H9 (cell line): ENCODE measurements around the gene IDUA. TPM values are rescaled to one million over a fixed set of nuclear protein-coding genes. Genes with fewer than 3 reads are reported as not detected.

Experiments used
- DNase-seq: peaks from one replicate; pipeline ENCODE4 v3.0.0-alpha.2; 2017
- H2AFZ ChIP-seq: one replicate; pipeline ENCODE4 v1.6.1; 2013; ENCODE audit warnings: mild to moderate bottlenecking, low read length, control low read depth, moderate library complexity
- H2AK5ac ChIP-seq: 2 replicates; pipeline ENCODE4 v1.6.1; 2013; ENCODE audit warnings: low read length, control low read depth, mixed read lengths; ENCODE audit not compliant: insufficient read length
- H2BK120ac ChIP-seq: one replicate; pipeline ENCODE4 v1.6.1; 2013; ENCODE audit warnings: low read depth, mild to moderate bottlenecking, low read length, control low read depth, inconsistent platforms; ENCODE audit not compliant: poor library complexity, severe bottlenecking
- H2BK12ac ChIP-seq: 2 replicates; pipeline ENCODE4 v1.6.1; 2013; ENCODE audit warnings: low read length, control low read depth, mixed read lengths, low read depth; ENCODE audit not compliant: insufficient read length
- H2BK15ac ChIP-seq: 2 replicates; pipeline ENCODE4 v1.6.1; 2013; ENCODE audit warnings: low read depth, low read length, control low read depth
- H2BK20ac ChIP-seq: one replicate; pipeline ENCODE4 v1.6.1; 2013; ENCODE audit warnings: low read depth, mild to moderate bottlenecking, low read length, control low read depth, inconsistent platforms; ENCODE audit not compliant: poor library complexity, severe bottlenecking
- H2BK5ac ChIP-seq: 2 replicates; pipeline ENCODE4 v1.6.1; 2013; ENCODE audit warnings: low read length, control low read depth, mixed read lengths; ENCODE audit not compliant: insufficient read length
- H3K14ac ChIP-seq: 2 replicates; pipeline ENCODE4 v1.6.1; 2013; ENCODE audit warnings: low read length, control low read depth; ENCODE audit not compliant: insufficient read depth
- H3K18ac ChIP-seq: 2 replicates; pipeline ENCODE4 v1.6.1; 2013; ENCODE audit warnings: low read depth, mild to moderate bottlenecking, mixed read lengths, low read length, control low read depth; ENCODE audit not compliant: insufficient read length
- H3K23ac ChIP-seq: 2 replicates; pipeline ENCODE4 v1.6.1; 2013; ENCODE audit warnings: low read length, control low read depth, mixed read lengths, low read depth; ENCODE audit not compliant: insufficient read length
- H3K23me2 ChIP-seq: 2 replicates; pipeline ENCODE4 v1.6.1; 2013; ENCODE audit warnings: low read depth, mild to moderate bottlenecking, mixed read lengths, low read length, control low read depth; ENCODE audit not compliant: insufficient read length, poor library complexity, severe bottlenecking
- H3K27ac ChIP-seq: 2 replicates; pipeline ENCODE4 v1.5.1; 2013; ENCODE audit warnings: low read length, control low read depth, mixed read lengths, low read depth; ENCODE audit not compliant: insufficient read length
- H3K27me3 ChIP-seq: 2 replicates; pipeline ENCODE4 v1.6.1; 2013; ENCODE audit warnings: low read length, control low read depth, inconsistent platforms; ENCODE audit not compliant: insufficient read depth
- H3K4ac ChIP-seq: 2 replicates; pipeline ENCODE4 v1.6.1; 2013; ENCODE audit warnings: low read depth, mild to moderate bottlenecking, control low read depth, inconsistent platforms, low read length, moderate library complexity
- H3K4me1 ChIP-seq: 2 replicates; pipeline ENCODE4 v1.6.1; 2013; ENCODE audit warnings: low read length, control low read depth, inconsistent platforms; ENCODE audit not compliant: insufficient read depth
- H3K4me2 ChIP-seq: 2 replicates; pipeline ENCODE4 v1.6.1; 2013; ENCODE audit warnings: low read length, control low read depth, mixed read lengths; ENCODE audit not compliant: insufficient read length, insufficient read depth
- H3K56ac ChIP-seq: 2 replicates; pipeline ENCODE4 v1.6.1; 2013; ENCODE audit warnings: low read depth, mild to moderate bottlenecking, mixed read lengths, low read length, control low read depth; ENCODE audit not compliant: insufficient read length
- H3K79me1 ChIP-seq: 2 replicates; pipeline ENCODE4 v1.6.1; 2013; ENCODE audit warnings: low read depth, mild to moderate bottlenecking, moderate library complexity, low read length, control low read depth, inconsistent platforms; ENCODE audit not compliant: insufficient read depth, poor library complexity, severe bottlenecking
- H3K79me2 ChIP-seq: 2 replicates; pipeline ENCODE4 v1.6.1; 2013; ENCODE audit warnings: low read length, control low read depth, inconsistent platforms; ENCODE audit not compliant: insufficient read depth
- H3K9ac ChIP-seq: 2 replicates; pipeline ENCODE4 v1.6.1; 2013; ENCODE audit warnings: low read length, control low read depth, mixed read lengths; ENCODE audit not compliant: insufficient read length; ENCODE audit errors: extremely low read depth
- H3K9me3 ChIP-seq: one replicate; pipeline ENCODE4 v1.6.1; 2013; ENCODE audit warnings: low read depth, low read length, inconsistent platforms; ENCODE audit not compliant: control insufficient read depth
- H3T11ph ChIP-seq: one replicate; pipeline ENCODE4 v1.6.1; 2013; ENCODE audit warnings: mild to moderate bottlenecking, low read length, control low read depth, inconsistent platforms
- H4K20me1 ChIP-seq: one replicate; pipeline ENCODE4 v1.6.1; 2013; ENCODE audit not compliant: control insufficient read depth, insufficient read length, insufficient read depth
- H4K5ac ChIP-seq: 2 replicates; pipeline ENCODE4 v1.6.1; 2013; ENCODE audit warnings: low read depth, mild to moderate bottlenecking, mixed read lengths, low read length, control low read depth; ENCODE audit not compliant: insufficient read length
- H4K8ac ChIP-seq: replicated peaks from 2 replicates; pipeline ENCODE4 v1.6.1; 2013; ENCODE audit warnings: low read length, control low read depth, mixed read lengths, low read depth; ENCODE audit not compliant: insufficient read length
- H4K91ac ChIP-seq: 2 replicates; pipeline ENCODE4 v1.6.1; 2013; ENCODE audit warnings: low read depth, mild to moderate bottlenecking, moderate library complexity, mixed read lengths, low read length, control low read depth; ENCODE audit not compliant: insufficient read length
- H3K27ac Mint-ChIP-seq, 3 experiments: 2 replicates in 2 of 3; 3 replicates in 1 of 3; pipeline ENCODE4 v1.8.0; 2020 to 2021; ENCODE audit warnings: mixed read lengths in 3 of 3, mild to moderate bottlenecking in 1 of 3, moderate library complexity in 1 of 3
- H3K27me3 Mint-ChIP-seq: 2 replicates; pipeline ENCODE4 v1.8.0; 2021; ENCODE audit warnings: low read depth, mild to moderate bottlenecking, moderate library complexity, mixed read lengths
- H3K36me3 Mint-ChIP-seq, 3 experiments: 2 replicates in 2 of 3; 3 replicates in 1 of 3; pipeline ENCODE4 v1.8.0; 2020 to 2021; ENCODE audit warnings: low read depth in 3 of 3, mixed read lengths in 3 of 3; ENCODE audit not compliant: insufficient read depth in 1 of 3
- H3K4me1 Mint-ChIP-seq, 2 experiments: 2 replicates each; pipeline ENCODE4 v1.8.0; 2020; ENCODE audit warnings: mixed read lengths in 2 of 2
- H3K4me3 Mint-ChIP-seq, 2 experiments: 2 replicates in 1 of 2; 3 replicates in 1 of 2; pipeline ENCODE4 v1.8.0; 2020 to 2021; ENCODE audit warnings: mild to moderate bottlenecking in 2 of 2, mixed read lengths in 2 of 2, moderate library complexity in 1 of 2
- H3K9me3 Mint-ChIP-seq, 2 experiments: 2 replicates in 1 of 2; 3 replicates in 1 of 2; pipeline ENCODE4 v1.8.0; 2020; ENCODE audit warnings: mild to moderate bottlenecking in 2 of 2, mixed read lengths in 2 of 2, moderate library complexity in 1 of 2
- CTCF ChIP-seq: fragments of 200-600 bp; sonication (generic); conservative IDR thresholded peaks from 3 replicates; pipeline ENCODE4 v1.8.0; 2021; ENCODE audit warnings: antibody characterized with exemption, mild to moderate bottlenecking
- WGBS: extraction: QIAGEN DNeasy Blood & Tissue Kit; methylation state at CpG from one replicate; pipeline ENCODE4 v1.1.7; 2013; ENCODE audit warnings: missing lambda C conversion rate, low lambda C conversion rate, mixed read lengths; ENCODE audit not compliant: insufficient read length; ENCODE audit errors: extremely low coverage; 5-methylcytosine and 5-hydroxymethylcytosine counted together
- total RNA-seq: library from RNA; stranded (reverse); gene quantifications from 2 replicates; pipeline ENCODE4 v1.2.1, GENCODE V29; 2021

Gene IDUA
- total RNA-seq, 1 experiment from 2014 or later: 14.5 TPM

GRCh38 chr4:1019729-1020470, 33.1 kb downstream of the IDUA start:
- no peak for TF ChIP-seq CTCF
- H3K4me1 Mint-ChIP-seq: peaks cover 4 to 13% of the 10 kb centered on the region in 2 experiments; a peak in 3 of 4 replicates

More at GRCh38 chr4:1019729-1020470, 33.1 kb downstream of the IDUA start:
- Mint-ChIP-seq H3K9me3 (no peaks in the 10 kb centered on the region), H3K36me3 (0 out of 7 replicates have a peak, but pooled peaks cover 0 to under 1% (median 0%) of the 10 kb centered on the region in 3 experiments), H3K27me3 (no peaks in the 10 kb centered on the region; the same call in 1 of the 2 replicates), H3K4me3 (no peak overlapping the region), H3K27ac (no peak overlapping the region)
- H2AK5ac ChIP-seq: no peak overlapping the region
- H4K5ac ChIP-seq: no peak overlapping the region
- H3K23ac ChIP-seq: no peak overlapping the region
- no peaks in the 10 kb centered on the region for H3K79me2 ChIP-seq
- H3K4me1 ChIP-seq: no peaks in the 10 kb centered on the region; the same call in 1 of the 2 replicates
- no peak overlapping the region for H2AFZ ChIP-seq
- H3K14ac ChIP-seq: no peak overlapping the region; the same call in 1 of the 2 replicates
- H3K27ac ChIP-seq: no peak overlapping the region
- H3T11ph ChIP-seq: no peak overlapping the region
- no peak overlapping the region for H3K18ac ChIP-seq
- H3K4me2 ChIP-seq: no peak overlapping the region
- no peak overlapping the region for H4K91ac ChIP-seq
- no peaks in the 10 kb centered on the region for H3K79me1 ChIP-seq
- WGBS: no CpG with 5 or more reads among the region's 23 CpGs
- H3K27me3 ChIP-seq: no peaks in the 10 kb centered on the region
- no peaks in the 10 kb centered on the region for H3K23me2 ChIP-seq
- no peak overlapping the region for H3K56ac ChIP-seq
- H2BK120ac ChIP-seq: no peak overlapping the region
- no peak for DNase-seq
- H2BK15ac ChIP-seq: no peak overlapping the region
- H3K9ac ChIP-seq: no peak overlapping the region
- H4K20me1 ChIP-seq: no peaks in the 10 kb centered on the region
- H2BK5ac ChIP-seq: no peak overlapping the region
- no peak overlapping the region for H4K8ac ChIP-seq
- no peak overlapping the region for H3K4ac ChIP-seq
- no peak overlapping the region for H2BK20ac ChIP-seq
- H2BK12ac ChIP-seq: no peak overlapping the region
- H3K9me3 ChIP-seq: no peaks in the 10 kb centered on the region
